GM19324 (cell line): ENCODE measurements around the gene VPS37C.
"Not testable (repeated sequence)": the region's sequence is repeated elsewhere in the genome, so short reads cannot be mapped to it uniquely, and the experiment has no call there.

Experiments used
- ATAC-seq: cut with Tn5 transposase; IDR thresholded peaks from one replicate; pipeline ENCODE4 v1.9.1; 2021; ENCODE audit warnings: mild to moderate bottlenecking, moderate library complexity; ENCODE audit not compliant: unreplicated experiment, low FRiP score

VPS37C gene

GRCh38 chr11:61161190-61162091 is at the start of gene VPS37C:
TSS of gene VPS37C (minus strand) at chr11:61161426. CDS start at chr11:61138829, 22,597 bp downstream.
- ATAC-seq, result peak; percentile 87

GRCh38 chr11:61210629-61211028 is 49.4 kb upstream of the VPS37C start:
- ATAC-seq, result not testable (repeated sequence)

DNA sequence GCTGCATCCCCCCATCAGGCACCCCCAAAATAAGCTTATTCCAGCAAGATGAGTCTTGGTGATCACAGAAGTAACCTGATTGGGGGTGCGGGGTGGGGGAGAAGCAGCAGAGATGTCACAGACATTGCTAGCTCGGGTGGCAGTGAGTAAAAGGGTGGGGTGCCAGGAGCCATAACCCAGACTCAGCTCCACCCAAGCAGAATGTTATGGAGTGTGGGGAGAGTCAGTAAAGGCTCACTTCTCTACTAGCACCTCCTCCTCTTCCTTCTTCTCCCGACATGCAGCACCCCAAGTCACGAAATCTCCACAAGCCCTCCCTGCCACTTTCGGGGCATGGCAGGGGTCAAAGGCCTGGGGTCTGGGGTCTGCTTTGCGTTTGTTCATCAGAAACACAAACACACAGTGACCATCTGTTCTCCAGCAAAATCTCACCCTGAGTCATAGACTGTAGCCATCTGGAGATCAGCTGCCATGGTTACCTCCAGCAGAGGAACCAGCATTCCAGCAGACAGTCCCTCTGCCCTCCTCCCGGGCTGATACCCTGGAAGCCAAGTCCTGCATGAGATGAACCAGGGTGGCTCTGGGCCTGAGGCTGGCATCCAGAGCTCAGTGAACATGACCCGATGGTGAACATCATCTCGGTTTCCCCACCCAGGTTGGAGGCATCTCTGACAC is 46.5 kb upstream of the VPS37C start:
- not testable (repeated sequence) for ATAC-seq

DNA sequence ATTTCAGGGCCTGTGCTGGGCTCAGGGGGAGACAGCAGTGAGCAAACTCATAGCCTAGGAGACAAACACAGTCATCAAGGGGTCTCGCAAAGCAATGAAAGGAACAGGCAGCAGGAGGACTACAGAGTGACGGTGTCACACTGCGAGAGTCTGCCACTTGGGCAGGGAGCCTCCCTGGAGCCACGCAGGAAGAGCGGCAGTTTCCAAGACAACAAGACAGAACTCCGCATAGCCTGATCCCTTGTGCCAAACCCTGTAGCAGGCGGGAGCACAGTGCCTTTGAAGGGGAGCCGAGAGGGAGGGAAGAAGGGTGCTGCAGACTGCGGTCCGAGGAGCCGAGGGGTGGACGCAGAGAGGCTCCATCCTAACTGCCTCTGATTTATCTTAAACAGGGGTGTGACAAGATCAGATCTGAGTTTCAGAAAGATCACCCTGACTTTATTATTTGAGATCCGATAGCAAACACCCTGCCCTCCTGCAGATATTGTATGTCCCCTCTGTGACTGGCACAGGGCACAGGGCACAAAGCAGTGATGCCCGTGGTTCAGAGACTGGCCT is 43.4 kb upstream of the VPS37C start:
- not testable (repeated sequence) for ATAC-seq

- ATAC-seq, result not testable (repeated sequence)
These were observed 42.6 kb upstream of the VPS37C start for GRCh38 chr11:61203873-61204272.

DNA sequence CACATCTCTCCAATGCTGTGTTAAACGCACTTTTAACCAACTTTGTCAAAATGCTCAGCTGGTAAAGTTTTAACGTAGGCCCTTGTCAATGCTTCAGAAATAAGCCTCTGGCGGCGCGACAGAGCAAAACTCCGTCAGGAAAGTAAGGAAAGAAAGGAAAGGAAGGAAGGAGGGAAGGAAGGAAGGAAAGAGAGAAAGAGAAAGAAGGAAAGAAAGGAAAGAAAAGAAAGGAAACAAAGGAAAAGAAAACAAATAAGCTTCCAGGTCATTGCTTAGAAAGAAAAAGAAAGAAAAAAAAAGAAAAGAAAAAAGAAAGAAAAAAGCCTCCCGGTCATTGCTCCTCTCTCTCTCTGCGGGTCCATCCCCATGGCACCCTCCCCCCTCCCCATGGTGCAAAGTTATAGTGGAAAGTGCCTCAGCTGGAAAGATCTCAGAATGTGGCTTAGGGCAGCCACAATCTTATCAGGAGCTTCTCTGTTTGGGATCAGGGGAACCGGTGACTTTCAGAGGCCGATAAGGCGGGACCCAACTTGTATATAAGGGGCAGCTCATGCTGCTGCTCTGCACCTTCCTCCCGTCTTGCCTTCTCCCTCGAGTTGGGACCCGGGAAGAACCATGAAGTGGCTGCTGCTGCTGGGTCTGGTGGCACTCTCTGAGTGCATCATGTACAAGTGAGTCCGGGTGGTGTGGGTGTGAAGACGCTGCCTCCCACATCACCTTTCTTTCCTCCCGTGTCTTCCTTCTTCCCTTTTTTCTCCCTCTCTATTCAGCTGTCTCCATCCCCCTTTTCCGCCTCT is 41.9 kb upstream of the VPS37C start, which contains the start of gene PGA3:
PGA3 (plus strand) TSS at position 566 of the 797 bp plus-strand sequence; CDS start at position 616, 50 bp downstream.
- ATAC-seq, result not testable (repeated sequence)

DNA sequence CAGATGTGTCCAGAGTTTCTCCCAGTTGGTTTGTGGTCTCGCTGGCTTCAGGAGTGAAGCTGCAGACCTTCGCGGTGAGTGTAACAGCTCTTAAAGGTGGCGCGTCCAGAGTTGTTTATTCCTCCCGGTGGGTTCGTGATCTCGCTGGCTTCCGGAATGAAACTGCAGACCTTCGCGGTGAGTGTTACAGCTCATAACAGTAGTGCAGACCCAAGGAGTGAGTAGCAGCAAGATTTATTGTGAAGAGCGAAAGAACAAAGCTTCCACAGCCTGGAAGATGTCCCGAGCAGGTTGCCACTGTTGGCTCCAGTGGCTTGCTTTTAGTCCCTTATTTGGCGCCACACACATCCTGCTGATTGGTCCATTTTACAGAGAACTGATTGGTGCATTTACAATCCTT is 40.2 kb upstream of the VPS37C start:
- ATAC-seq, result no peak

DNA sequence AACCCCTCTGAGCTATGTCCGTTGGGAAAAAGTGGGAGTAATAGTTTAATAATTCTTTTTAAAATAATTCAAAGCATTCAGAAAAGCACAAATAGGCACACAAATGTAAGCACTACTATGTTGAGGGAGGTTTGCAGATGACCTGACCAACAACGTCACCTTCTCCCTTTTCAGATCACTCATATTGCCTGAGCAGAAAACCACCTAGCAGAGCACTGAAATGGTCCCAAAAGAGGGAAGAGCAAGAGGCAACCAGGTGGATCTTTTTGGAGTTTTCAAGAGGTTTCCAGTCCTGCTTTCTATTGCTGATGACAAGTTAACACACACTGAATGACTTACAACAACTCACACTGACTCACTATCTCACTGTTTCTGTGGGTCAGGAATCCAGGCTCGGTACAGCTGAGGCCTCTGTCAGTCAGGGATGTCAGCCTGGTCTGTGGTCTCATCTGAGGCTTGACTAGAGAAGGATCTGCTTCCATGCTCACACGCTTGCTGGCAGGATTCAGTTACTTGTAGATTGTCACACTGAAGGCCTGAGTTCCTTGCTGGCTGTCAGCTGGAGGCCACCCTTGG is 37.8 kb upstream of the VPS37C start:
- no peak for ATAC-seq

GRCh38 chr11:61198361-61198760 is 37.1 kb upstream of the VPS37C start:
- ATAC-seq, result no peak

- no peak for ATAC-seq
These were observed 34.5 kb upstream of the VPS37C start for GRCh38 chr11:61195719-61196118.

DNA sequence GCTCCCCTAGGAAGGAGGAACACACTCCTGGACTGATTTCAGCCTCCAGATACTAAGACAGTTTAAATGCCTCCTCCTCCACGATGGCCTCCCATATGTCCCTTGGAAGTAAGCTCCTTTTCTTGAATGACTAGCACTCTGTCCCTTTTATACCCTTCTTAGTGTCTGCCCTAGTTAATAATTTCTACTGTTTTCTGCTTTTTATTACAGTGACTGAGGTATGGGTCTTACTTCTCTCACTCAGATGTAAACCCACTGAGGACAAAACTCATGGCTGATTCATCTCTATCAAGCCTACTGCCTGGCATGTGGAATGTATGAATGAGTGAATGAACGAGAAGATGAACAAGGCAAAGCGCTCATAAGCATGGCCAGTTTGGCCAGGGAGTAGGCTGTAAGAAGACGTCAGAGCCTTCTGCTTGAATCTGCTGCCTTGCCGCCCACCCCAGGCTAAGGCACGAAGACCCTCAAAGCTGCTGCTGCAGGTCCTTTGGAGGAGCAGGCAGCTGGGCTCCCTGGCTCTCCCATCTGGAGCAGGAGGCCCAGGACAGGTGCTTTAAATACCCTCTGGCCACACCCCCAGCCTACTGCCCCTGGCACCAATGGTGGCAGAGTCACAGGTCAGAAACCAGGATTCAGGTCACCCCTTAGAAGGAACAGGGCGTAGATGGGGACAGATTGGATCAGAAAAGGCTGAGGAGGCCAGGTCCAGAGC is 33.9 kb upstream of the VPS37C start:
- no peak for ATAC-seq

- ATAC-seq, result no peak
These were observed 33.0 kb upstream of the VPS37C start for GRCh38 chr11:61194169-61194671.

GRCh38 chr11:61193596-61193995 is 32.4 kb upstream of the VPS37C start:
- ATAC-seq, result no peak

- ATAC-seq, result no peak
These were observed 28.7 kb upstream of the VPS37C start for GRCh38 chr11:61189933-61190332.

GRCh38 chr11:61187505-61188130 is 26.4 kb upstream of the VPS37C start:
- ATAC-seq, result no peak

- ATAC-seq, result no peak
These were observed 25.3 kb upstream of the VPS37C start for GRCh38 chr11:61186504-61186903.

GRCh38 chr11:61183645-61184044 is 22.4 kb upstream of the VPS37C start:
- ATAC-seq, result no peak

DNA sequence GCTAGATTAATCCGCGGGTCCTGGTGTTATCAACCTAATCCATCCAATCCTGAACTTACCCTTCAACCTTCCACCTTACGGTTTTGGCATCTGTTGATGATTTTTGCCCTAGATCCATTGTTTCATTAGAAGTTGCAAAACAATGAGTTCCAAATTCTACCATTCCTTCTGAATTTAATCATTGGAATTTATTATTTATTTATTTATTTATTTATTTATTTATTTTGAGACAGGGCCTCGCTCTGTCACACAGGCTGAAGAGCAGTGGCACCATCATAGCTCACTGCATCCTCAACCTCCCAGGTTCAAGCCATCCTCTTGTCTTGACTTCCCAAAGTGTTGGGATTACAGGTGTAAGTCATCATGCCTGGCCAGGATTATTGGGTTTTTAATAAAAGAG is 20.3 kb upstream of the VPS37C start:
- ATAC-seq, result no peak

GRCh38 chr11:61180205-61180604 is 19.0 kb upstream of the VPS37C start:
- ATAC-seq, result not testable (repeated sequence)
